PC-9 (cell line): Measurements from ENCODE around the gene CHRNB1. TPM values are rescaled to one million over a fixed set of nuclear protein-coding genes. Genes with fewer than 3 reads are reported as not detected.

ENCODE experiments used
- BruUV-seq: library from RNA; stranded (reverse); fragments of 400-500 nt; replicated peaks from 2 replicates; lab custom pipeline; 2021; lab: Mats Ljungman, UMichigan
- CTCF ChIA-PET: fragments of 300-600 bp; sonication (Branson Sonifier 250); formaldehyde crosslinking; loops from one replicate; lab custom pipeline; 2022; ENCODE audit warnings: antibody characterized with exemption; lab: Charles Lee
- POLR2A ChIA-PET: fragments of 300-600 bp; sonication (Branson Sonifier 250); formaldehyde crosslinking; loops from one replicate; lab custom pipeline; 2022; ENCODE audit warnings: antibody characterized with exemption; ENCODE audit not compliant: unreplicated experiment; lab: Charles Lee
- DNase-seq, 2 experiments: peaks; one replicate each; pipeline versions ENCODE4 v3.0.0 to v3.0.0-alpha.2; 2015 to 2022; ENCODE audit warnings: mixed read lengths in 1 of 2
- H2AFZ ChIP-seq: fragments of 200-600 bp; sonication (generic); 2 replicates; pipeline ENCODE4 v1.8.1; 2017; ENCODE audit warnings: antibody characterized with exemption
- H3F3A ChIP-seq: fragments of 200-600 bp; sonication (generic); 2 replicates; pipeline ENCODE4 v1.8.1; 2017; ENCODE audit warnings: antibody characterized with exemption, mild to moderate bottlenecking, low read depth; ENCODE audit not compliant: insufficient read depth
- H3K27ac ChIP-seq: fragments of 200-600 bp; sonication (generic); 2 replicates; pipeline ENCODE4 v1.6.1; 2016; ENCODE audit warnings: mixed run types
- H3K27me3 ChIP-seq: fragments of 200-600 bp; sonication (generic); 2 replicates; pipeline ENCODE4 v1.6.1; 2016; ENCODE audit warnings: low read depth, mixed run types; ENCODE audit not compliant: insufficient read depth
- H3K36me3 ChIP-seq: fragments of 200-600 bp; sonication (generic); 2 replicates; pipeline ENCODE4 v1.6.1; 2016; ENCODE audit warnings: low read depth, mixed run types
- H3K4me1 ChIP-seq: fragments of 200-600 bp; sonication (generic); replicated peaks from 2 replicates; pipeline ENCODE4 v1.6.1; 2016; ENCODE audit warnings: mixed run types; ENCODE audit not compliant: insufficient read depth
- H3K4me2 ChIP-seq: fragments of 200-600 bp; sonication (generic); 2 replicates; pipeline ENCODE4 v1.6.1; 2017; ENCODE audit warnings: mixed run types
- H3K4me3 ChIP-seq: fragments of 200-600 bp; sonication (generic); 2 replicates; pipeline ENCODE4 v1.6.1; 2016; ENCODE audit warnings: mixed run types
- H3K79me2 ChIP-seq: fragments of 200-600 bp; sonication (generic); 2 replicates; pipeline ENCODE4 v1.6.1; 2017; ENCODE audit warnings: low read depth, mixed run types
- H3K9me2 ChIP-seq: fragments of 200-600 bp; sonication (generic); 2 replicates; pipeline ENCODE4 v1.8.1; 2017; ENCODE audit warnings: mild to moderate bottlenecking; ENCODE audit not compliant: insufficient read depth
- H3K9me3 ChIP-seq: fragments of 200-600 bp; sonication (generic); 2 replicates; pipeline ENCODE4 v1.8.1; 2016; ENCODE audit warnings: low read depth; ENCODE audit not compliant: insufficient read depth
- H4K20me1 ChIP-seq: fragments of 200-600 bp; sonication (generic); 2 replicates; pipeline ENCODE4 v1.8.1; 2017; ENCODE audit not compliant: insufficient read depth
- EZH2 ChIP-seq: fragments of 200-600 bp; sonication (generic); IDR thresholded peaks from 2 replicates; pipeline ENCODE4 v1.8.0; 2017; ENCODE audit warnings: antibody characterized with exemption, low read depth
- intact Hi-C: fragments of 100-400 bp; cut with micrococcal nuclease; formaldehyde crosslinking; loops from one replicate; pipeline ENCODE4 v1.10.0; 2022; ENCODE audit not compliant: unreplicated experiment
- total RNA-seq: library from RNA; stranded (reverse); gene quantifications from 2 replicates; pipeline ENCODE4 v1.2.3, GENCODE V29; 2021
- TF ChIP-seq, protein P1 (sequence below): fragments of 200-600 bp; sonication (generic); conservative IDR thresholded peaks from 2 replicates; pipeline ENCODE4 v1.6.1; 2017; ENCODE audit warnings: mixed run types, antibody characterized with exemption, mild to moderate bottlenecking, moderate library complexity

Gene CHRNB1
- total RNA-seq, 1 experiment from 2014 or later = 53.4 TPM

DNA sequence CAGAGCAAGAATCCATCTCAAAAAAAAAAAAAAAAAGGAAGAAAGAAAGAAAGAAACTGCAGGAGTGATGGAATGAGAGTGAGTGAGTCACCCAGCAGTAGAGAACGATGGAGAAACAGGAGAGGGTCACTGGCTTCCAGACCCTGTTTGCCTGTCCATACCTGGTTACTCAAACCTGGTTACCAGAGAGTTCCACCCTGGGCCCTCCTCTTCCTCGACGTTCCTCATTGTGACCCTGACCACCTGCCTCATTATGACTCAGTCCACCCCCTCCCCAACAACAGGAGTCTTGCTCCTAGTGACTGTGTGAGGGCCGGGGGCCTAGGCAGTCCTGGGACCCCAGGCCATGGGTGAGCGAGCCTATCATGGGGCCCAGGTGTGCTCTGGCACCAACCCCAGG lies 16.3 kb upstream of the CHRNB1 start, which contains the start of gene SPEM3:
Gene SPEM3 (plus strand): TSS at position 301 of the 400 bp plus-strand sequence. CDS start 46 bp downstream, at position 347.
- no peaks in the 10 kb centered on the region for H3F3A ChIP-seq
- no peak within 1 kb of the TSS for H3K27ac ChIP-seq
- no peaks in the 10 kb centered on the region for H3K36me3 ChIP-seq
- no peak within 1 kb of the TSS for H3K4me2 ChIP-seq
- H3K9me2 ChIP-seq = no peaks in the 10 kb centered on the region
- no peak within 1 kb of the TSS for H3K4me3 ChIP-seq
- H2AFZ ChIP-seq = no peak within 1 kb of the TSS
- intact Hi-C loops = no loop called here
- no peaks in the 10 kb centered on the region for H3K9me3 ChIP-seq
- no TSS peak for BruUV-seq
- H3K27me3 ChIP-seq = no peaks in the 10 kb centered on the region
- DNase-seq = no peak
- POLR2A ChIA-PET = no interaction called here
- TF ChIP-seq, protein P1, sequence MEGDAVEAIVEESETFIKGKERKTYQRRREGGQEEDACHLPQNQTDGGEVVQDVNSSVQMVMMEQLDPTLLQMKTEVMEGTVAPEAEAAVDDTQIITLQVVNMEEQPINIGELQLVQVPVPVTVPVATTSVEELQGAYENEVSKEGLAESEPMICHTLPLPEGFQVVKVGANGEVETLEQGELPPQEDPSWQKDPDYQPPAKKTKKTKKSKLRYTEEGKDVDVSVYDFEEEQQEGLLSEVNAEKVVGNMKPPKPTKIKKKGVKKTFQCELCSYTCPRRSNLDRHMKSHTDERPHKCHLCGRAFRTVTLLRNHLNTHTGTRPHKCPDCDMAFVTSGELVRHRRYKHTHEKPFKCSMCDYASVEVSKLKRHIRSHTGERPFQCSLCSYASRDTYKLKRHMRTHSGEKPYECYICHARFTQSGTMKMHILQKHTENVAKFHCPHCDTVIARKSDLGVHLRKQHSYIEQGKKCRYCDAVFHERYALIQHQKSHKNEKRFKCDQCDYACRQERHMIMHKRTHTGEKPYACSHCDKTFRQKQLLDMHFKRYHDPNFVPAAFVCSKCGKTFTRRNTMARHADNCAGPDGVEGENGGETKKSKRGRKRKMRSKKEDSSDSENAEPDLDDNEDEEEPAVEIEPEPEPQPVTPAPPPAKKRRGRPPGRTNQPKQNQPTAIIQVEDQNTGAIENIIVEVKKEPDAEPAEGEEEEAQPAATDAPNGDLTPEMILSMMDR = no peak
- TF ChIP-seq EZH2 = no peak
- no peaks in the 10 kb centered on the region for H3K79me2 ChIP-seq
- H4K20me1 ChIP-seq = no peaks in the 10 kb centered on the region
- no peaks in the 10 kb centered on the region for H3K4me1 ChIP-seq
- CTCF ChIA-PET = no interaction called here

DNA sequence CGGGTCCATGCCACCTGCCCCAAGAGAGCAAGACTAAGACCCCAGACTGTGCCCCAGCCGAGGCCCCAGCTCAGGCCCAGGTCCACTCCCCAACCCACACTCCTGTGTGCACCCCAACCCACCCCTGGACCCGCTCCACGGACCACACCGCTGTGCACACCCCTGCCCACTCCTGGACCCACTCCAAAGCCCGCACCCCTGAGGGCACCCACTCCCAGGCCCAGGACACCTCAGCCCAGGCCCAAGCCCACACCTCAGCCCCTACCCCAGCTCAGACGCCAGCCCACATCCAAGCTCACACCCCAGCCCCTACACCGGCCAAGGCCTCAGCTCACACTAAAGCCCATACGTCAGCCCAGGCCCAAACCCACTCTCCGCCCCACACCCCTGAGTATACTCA lies 15.1 kb upstream of the CHRNB1 start:
- CTCF ChIA-PET = no interaction called here
- TF ChIP-seq, protein P1 = no peak
- no peak for TF ChIP-seq EZH2
- no peaks in the 10 kb centered on the region for H3K36me3 ChIP-seq
- H3K9me2 ChIP-seq = no peaks in the 10 kb centered on the region
- no peak overlapping the region for H3K4me2 ChIP-seq
- H4K20me1 ChIP-seq = no peaks in the 10 kb centered on the region
- H3K9me3 ChIP-seq = no peaks in the 10 kb centered on the region
- no peak overlapping the region for H3K4me3 ChIP-seq
- no TSS peak for BruUV-seq
- DNase-seq = no peak
- H3K4me1 ChIP-seq = no peaks in the 10 kb centered on the region
- H3F3A ChIP-seq = no peaks in the 10 kb centered on the region
- intact Hi-C loops = no loop called here
- H3K27me3 ChIP-seq = no peaks in the 10 kb centered on the region
- POLR2A ChIA-PET = no interaction called here
- H2AFZ ChIP-seq = no peak overlapping the region
- H3K79me2 ChIP-seq = no peaks in the 10 kb centered on the region
- no peak overlapping the region for H3K27ac ChIP-seq

DNA sequence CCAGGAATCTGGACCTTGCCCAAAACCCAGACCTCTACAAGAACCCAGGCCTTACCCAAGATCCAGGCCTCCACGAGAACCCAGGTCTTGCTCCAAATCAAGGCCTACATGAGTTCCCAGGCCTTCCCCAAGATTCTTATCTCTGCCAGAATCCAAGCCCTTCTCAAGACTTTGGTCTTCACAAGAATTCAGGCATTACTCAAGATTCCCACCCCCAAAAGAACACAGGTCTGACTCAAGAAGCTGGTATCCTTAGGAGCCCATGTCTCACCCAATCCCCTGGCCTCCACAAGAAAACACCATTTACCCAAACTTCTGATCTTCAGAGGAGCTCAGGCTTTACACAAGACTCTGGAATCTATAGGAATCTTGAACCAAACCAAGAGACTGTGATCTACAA lies 13.6 kb upstream of the CHRNB1 start:
- no peak overlapping the region for H2AFZ ChIP-seq
- no peaks in the 10 kb centered on the region for H3K9me3 ChIP-seq
- H3K4me1 ChIP-seq = 0 out of 2 replicates have a peak, but pooled peaks cover 1% of the 10 kb centered on the region
- intact Hi-C loops = no loop called here
- ChIA-PET CTCF (no interaction called here), POLR2A (no interaction called here)
- no peaks in the 10 kb centered on the region for H3K36me3 ChIP-seq
- H3K4me3 ChIP-seq = no peak overlapping the region
- H3K4me2 ChIP-seq = no peak overlapping the region
- no peaks in the 10 kb centered on the region for H3K9me2 ChIP-seq
- no TSS peak for BruUV-seq
- no peaks in the 10 kb centered on the region for H3K27me3 ChIP-seq
- H4K20me1 ChIP-seq = no peaks in the 10 kb centered on the region
- no peak overlapping the region for H3K27ac ChIP-seq
- TF ChIP-seq EZH2 = no peak
- TF ChIP-seq, protein P1 = no peak
- H3F3A ChIP-seq = peaks cover 9% of the 10 kb centered on the region; the same call in 1 of the 2 replicates
- H3K79me2 ChIP-seq = peaks cover 2% of the 10 kb centered on the region; the same call in 1 of the 2 replicates
- no peak for DNase-seq
